HL-60 (cell line): ENCODE measurements around the gene LRRIQ3.

Experiments used
- POLR2AphosphoS5 ChIP-seq: IDR thresholded peaks from 2 replicates; pipeline ENCODE4 v1.6.1; 2012; ENCODE audit warnings: low read depth
- SPI1 ChIP-seq: IDR thresholded peaks from 2 replicates; pipeline ENCODE4 v1.6.1; 2012; ENCODE audit warnings: low read depth, mild to moderate bottlenecking, borderline replicate concordance
- TF ChIP-seq, protein P1 (sequence below): IDR thresholded peaks from one replicate; pipeline ENCODE4 v1.5.1; 2011; ENCODE audit warnings: low read length, control low read depth, inconsistent platforms; ENCODE audit not compliant: insufficient read depth
- TF ChIP-seq, protein P2 (sequence below): IDR thresholded peaks from 2 replicates; pipeline ENCODE4 v1.6.1; 2012; ENCODE audit warnings: low read depth; ENCODE audit not compliant: insufficient replicate concordance

DNA sequence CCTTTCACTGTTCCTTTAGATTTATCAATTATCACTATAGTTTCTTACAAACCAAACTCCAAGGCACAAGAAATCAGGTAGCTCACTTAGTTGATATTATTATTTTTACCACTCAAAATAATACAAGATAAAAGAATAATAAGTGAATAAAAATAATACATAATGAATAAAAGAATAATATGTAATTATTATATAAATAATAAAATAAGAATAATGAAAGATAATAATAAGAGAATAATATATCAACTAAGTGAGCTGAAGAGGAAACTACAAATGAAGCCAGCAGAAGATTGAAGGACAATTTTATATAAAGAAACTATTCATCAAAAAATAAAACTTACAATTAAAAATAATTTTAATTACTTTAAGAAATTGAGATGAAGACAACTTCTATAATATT is 90.6 kb downstream of the LRRIQ3 start:
- TF ChIP-seq, protein P1, sequence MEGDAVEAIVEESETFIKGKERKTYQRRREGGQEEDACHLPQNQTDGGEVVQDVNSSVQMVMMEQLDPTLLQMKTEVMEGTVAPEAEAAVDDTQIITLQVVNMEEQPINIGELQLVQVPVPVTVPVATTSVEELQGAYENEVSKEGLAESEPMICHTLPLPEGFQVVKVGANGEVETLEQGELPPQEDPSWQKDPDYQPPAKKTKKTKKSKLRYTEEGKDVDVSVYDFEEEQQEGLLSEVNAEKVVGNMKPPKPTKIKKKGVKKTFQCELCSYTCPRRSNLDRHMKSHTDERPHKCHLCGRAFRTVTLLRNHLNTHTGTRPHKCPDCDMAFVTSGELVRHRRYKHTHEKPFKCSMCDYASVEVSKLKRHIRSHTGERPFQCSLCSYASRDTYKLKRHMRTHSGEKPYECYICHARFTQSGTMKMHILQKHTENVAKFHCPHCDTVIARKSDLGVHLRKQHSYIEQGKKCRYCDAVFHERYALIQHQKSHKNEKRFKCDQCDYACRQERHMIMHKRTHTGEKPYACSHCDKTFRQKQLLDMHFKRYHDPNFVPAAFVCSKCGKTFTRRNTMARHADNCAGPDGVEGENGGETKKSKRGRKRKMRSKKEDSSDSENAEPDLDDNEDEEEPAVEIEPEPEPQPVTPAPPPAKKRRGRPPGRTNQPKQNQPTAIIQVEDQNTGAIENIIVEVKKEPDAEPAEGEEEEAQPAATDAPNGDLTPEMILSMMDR: no peak
- TF ChIP-seq, protein P2, sequence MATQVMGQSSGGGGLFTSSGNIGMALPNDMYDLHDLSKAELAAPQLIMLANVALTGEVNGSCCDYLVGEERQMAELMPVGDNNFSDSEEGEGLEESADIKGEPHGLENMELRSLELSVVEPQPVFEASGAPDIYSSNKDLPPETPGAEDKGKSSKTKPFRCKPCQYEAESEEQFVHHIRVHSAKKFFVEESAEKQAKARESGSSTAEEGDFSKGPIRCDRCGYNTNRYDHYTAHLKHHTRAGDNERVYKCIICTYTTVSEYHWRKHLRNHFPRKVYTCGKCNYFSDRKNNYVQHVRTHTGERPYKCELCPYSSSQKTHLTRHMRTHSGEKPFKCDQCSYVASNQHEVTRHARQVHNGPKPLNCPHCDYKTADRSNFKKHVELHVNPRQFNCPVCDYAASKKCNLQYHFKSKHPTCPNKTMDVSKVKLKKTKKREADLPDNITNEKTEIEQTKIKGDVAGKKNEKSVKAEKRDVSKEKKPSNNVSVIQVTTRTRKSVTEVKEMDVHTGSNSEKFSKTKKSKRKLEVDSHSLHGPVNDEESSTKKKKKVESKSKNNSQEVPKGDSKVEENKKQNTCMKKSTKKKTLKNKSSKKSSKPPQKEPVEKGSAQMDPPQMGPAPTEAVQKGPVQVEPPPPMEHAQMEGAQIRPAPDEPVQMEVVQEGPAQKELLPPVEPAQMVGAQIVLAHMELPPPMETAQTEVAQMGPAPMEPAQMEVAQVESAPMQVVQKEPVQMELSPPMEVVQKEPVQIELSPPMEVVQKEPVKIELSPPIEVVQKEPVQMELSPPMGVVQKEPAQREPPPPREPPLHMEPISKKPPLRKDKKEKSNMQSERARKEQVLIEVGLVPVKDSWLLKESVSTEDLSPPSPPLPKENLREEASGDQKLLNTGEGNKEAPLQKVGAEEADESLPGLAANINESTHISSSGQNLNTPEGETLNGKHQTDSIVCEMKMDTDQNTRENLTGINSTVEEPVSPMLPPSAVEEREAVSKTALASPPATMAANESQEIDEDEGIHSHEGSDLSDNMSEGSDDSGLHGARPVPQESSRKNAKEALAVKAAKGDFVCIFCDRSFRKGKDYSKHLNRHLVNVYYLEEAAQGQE: no peak
- TF ChIP-seq POLR2AphosphoS5 (no peak), SPI1 (no peak)
